Calu3 (cell line): ENCODE measurements around the gene MYO1H. TPM values are rescaled to one million over a fixed set of nuclear protein-coding genes. Genes with fewer than 3 reads are reported as not detected.

ENCODE experiments used
- BruUV-seq: library from RNA; stranded (reverse); fragments of 400-500 nt; replicated peaks from 2 replicates; lab custom pipeline; 2021; lab: Mats Ljungman, UMichigan
- CTCF ChIA-PET: fragments of 300-600 bp; sonication (Branson Sonifier 250); formaldehyde crosslinking; loops from one replicate; lab custom pipeline; 2022; ENCODE audit warnings: antibody characterized with exemption; lab: Charles Lee
- DNase-seq: peaks from one replicate; pipeline ENCODE4 v3.0.0; 2022
- H3K27ac Mint-ChIP-seq: one replicate; pipeline ENCODE4 v1.8.0; 2022; ENCODE audit warnings: mixed read lengths; ENCODE audit not compliant: unreplicated experiment
- H3K27me3 Mint-ChIP-seq: one replicate; pipeline ENCODE4 v1.8.0; 2022; ENCODE audit warnings: mixed read lengths; ENCODE audit not compliant: unreplicated experiment
- H3K36me3 Mint-ChIP-seq: one replicate; pipeline ENCODE4 v1.8.0; 2022; ENCODE audit warnings: mild to moderate bottlenecking, moderate library complexity, mixed read lengths; ENCODE audit not compliant: insufficient read depth, unreplicated experiment
- H3K4me1 Mint-ChIP-seq: one replicate; pipeline ENCODE4 v1.8.0; 2022; ENCODE audit warnings: mild to moderate bottlenecking, low read depth, mixed read lengths; ENCODE audit not compliant: unreplicated experiment
- H3K4me3 Mint-ChIP-seq: one replicate; pipeline ENCODE4 v1.8.0; 2022; ENCODE audit warnings: mild to moderate bottlenecking, low read depth, moderate library complexity, mixed read lengths; ENCODE audit not compliant: unreplicated experiment
- H3K9me3 Mint-ChIP-seq: one replicate; pipeline ENCODE4 v1.8.0; 2022; ENCODE audit warnings: low read depth, mixed read lengths; ENCODE audit not compliant: unreplicated experiment
- intact Hi-C: fragments of 100-400 bp; cut with micrococcal nuclease; formaldehyde crosslinking; loops from one replicate; pipeline ENCODE4 v1.10.0; 2022; ENCODE audit not compliant: unreplicated experiment
- total RNA-seq: library from RNA; stranded (reverse); gene quantifications from 2 replicates; pipeline ENCODE4 v1.2.3, GENCODE V29; 2022
- TF ChIP-seq, protein P1 (sequence below): fragments of 200-600 bp; IDR thresholded peaks from one replicate; pipeline ENCODE4 v1.8.0; 2022; ENCODE audit warnings: antibody characterized with exemption; ENCODE audit not compliant: unreplicated experiment

MYO1H gene
- total RNA-seq, 1 experiment from 2014 or later: not detected

DNA sequence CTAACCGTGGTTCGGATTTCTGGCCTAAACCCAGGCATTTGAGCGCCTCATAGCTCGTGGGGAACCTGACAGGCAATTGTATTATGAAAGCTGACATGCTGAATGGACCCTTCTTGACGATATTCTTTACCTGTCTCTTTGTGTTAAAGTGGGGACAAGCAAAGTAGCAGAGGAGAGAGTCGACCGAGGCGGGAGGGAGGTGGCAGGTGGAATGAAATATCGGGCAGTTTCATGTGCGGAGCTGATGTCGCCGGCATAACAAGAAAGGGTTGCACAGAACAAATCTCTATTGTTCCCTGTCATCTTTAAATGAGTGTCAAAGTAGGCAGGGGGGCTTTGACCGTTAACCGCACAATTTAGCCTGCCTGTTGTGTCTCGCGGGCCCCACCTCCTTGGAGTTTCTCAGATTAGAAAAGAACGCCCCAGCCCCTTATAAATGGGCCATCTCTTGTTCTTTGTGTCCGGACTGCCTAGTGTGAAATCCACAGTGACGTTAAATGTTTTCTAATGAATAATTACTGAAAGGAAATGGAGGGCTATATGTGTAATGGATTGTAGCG lies 11.5 kb downstream of the MYO1H start:
- BruUV-seq: no TSS peak
- Mint-ChIP-seq H3K27me3 (peaks cover 85% of the 10 kb centered on the region), H3K4me1 (no peaks in the 10 kb centered on the region), H3K27ac (no peak overlapping the region), H3K4me3 (no peak overlapping the region), H3K36me3 (no peaks in the 10 kb centered on the region), H3K9me3 (no peaks in the 10 kb centered on the region)
- DNase-seq: no peak
- CTCF ChIA-PET: no interaction called here
- intact Hi-C loops: no loop called here
- TF ChIP-seq, protein P1, sequence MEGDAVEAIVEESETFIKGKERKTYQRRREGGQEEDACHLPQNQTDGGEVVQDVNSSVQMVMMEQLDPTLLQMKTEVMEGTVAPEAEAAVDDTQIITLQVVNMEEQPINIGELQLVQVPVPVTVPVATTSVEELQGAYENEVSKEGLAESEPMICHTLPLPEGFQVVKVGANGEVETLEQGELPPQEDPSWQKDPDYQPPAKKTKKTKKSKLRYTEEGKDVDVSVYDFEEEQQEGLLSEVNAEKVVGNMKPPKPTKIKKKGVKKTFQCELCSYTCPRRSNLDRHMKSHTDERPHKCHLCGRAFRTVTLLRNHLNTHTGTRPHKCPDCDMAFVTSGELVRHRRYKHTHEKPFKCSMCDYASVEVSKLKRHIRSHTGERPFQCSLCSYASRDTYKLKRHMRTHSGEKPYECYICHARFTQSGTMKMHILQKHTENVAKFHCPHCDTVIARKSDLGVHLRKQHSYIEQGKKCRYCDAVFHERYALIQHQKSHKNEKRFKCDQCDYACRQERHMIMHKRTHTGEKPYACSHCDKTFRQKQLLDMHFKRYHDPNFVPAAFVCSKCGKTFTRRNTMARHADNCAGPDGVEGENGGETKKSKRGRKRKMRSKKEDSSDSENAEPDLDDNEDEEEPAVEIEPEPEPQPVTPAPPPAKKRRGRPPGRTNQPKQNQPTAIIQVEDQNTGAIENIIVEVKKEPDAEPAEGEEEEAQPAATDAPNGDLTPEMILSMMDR: no peak

- TF ChIP-seq, protein P1: no peak
- no TSS peak for BruUV-seq
- Mint-ChIP-seq H3K4me3 (no peak overlapping the region), H3K4me1 (no peaks in the 10 kb centered on the region), H3K9me3 (no peaks in the 10 kb centered on the region), H3K36me3 (no peaks in the 10 kb centered on the region), H3K27me3 (peaks cover 90% of the 10 kb centered on the region), H3K27ac (no peak overlapping the region)
- CTCF ChIA-PET: no interaction called here
- intact Hi-C loops: no loop called here
- no peak for DNase-seq
Observed at GRCh38 chr12:109369831-109370230, 22.1 kb downstream of the MYO1H start.

DNA sequence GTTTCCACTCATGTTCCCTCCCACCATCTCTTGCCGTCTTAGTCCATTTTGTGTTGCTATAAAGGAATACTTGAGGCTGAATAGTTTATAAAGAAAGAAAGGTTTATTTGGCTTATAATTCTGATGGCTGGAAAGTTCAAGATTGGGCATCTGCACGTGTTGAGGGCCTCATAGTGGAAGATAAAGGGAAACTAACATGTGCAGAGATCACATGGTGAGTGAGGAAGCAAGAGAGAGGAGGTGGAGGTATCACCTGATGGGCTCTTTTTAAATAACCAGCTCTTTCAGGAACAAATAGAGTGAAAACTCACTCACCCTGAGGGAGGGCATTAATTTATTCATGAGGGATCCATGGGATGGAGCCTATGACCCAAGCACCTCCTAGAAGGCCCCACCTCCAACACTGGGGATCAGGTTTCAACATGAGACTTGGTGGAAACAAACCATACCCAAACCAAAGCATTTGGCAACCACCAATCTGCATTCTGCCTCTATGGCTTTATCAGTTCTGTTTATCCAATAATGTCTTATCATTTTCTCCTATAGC lies 29.5 kb downstream of the MYO1H start:
- H3K4me1 Mint-ChIP-seq: no peaks in the 10 kb centered on the region
- no peak overlapping the region for H3K4me3 Mint-ChIP-seq
- CTCF ChIA-PET: no interaction called here
- intact Hi-C loops: no loop called here
- BruUV-seq: no TSS peak
- no peaks in the 10 kb centered on the region for H3K36me3 Mint-ChIP-seq
- peaks cover 79% of the 10 kb centered on the region for H3K27me3 Mint-ChIP-seq
- DNase-seq: no peak
- no peak overlapping the region for H3K27ac Mint-ChIP-seq
- no peaks in the 10 kb centered on the region for H3K9me3 Mint-ChIP-seq
- TF ChIP-seq, protein P1: no peak

DNA sequence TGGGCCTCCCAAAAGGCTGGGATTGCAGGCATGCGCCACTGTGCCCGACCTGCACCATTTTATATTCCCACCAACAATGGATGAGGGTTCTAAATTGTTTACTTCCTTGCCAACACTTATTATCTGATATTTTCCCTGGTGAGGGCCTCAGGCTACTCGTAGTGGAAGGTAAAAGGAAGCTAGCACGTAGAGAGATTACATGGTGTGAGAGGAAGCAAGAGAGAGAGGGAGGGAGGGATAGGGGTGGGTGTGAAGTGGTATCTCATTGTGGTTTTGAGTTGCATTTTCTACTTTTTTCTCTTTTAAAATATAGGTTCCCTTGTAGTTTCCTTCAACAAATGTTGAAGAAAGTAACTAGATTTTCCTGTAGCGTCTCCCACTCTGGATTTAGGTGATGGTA lies 30.9 kb downstream of the MYO1H start:
- TF ChIP-seq, protein P1: no peak
- no peaks in the 10 kb centered on the region for H3K4me1 Mint-ChIP-seq
- peaks cover 86% of the 10 kb centered on the region for H3K27me3 Mint-ChIP-seq
- no peak overlapping the region for H3K4me3 Mint-ChIP-seq
- no TSS peak for BruUV-seq
- no peak for DNase-seq
- no peak overlapping the region for H3K27ac Mint-ChIP-seq
- intact Hi-C loops: no loop called here
- CTCF ChIA-PET: no interaction called here
- no peaks in the 10 kb centered on the region for H3K9me3 Mint-ChIP-seq
- H3K36me3 Mint-ChIP-seq: no peaks in the 10 kb centered on the region
